Vagina (tissue), 2 donors: ENCODE measurements around the gene ATXN1.

ENCODE experiments used
- CTCF ChIP-seq, 3 experiments: fragments of 450-650 bp in 2 of 3; fragments of 200-600 bp in 1 of 3; sonication (generic) in 1 of 3; IDR thresholded peaks; one replicate each; pipeline ENCODE4 v1.5.1; 2017 to 2019; ENCODE audit warnings: antibody characterized with exemption in 3 of 3, mild to moderate bottlenecking in 2 of 3, moderate library complexity in 2 of 3
- POLR2A ChIP-seq, 2 donors: fragments of 450-650 bp; IDR thresholded peaks; one replicate each; pipeline ENCODE4 v1.6.1; 2017; ENCODE audit warnings: antibody characterized with exemption in 2 of 2, mild to moderate bottlenecking in 2 of 2, moderate library complexity in 2 of 2

DNA sequence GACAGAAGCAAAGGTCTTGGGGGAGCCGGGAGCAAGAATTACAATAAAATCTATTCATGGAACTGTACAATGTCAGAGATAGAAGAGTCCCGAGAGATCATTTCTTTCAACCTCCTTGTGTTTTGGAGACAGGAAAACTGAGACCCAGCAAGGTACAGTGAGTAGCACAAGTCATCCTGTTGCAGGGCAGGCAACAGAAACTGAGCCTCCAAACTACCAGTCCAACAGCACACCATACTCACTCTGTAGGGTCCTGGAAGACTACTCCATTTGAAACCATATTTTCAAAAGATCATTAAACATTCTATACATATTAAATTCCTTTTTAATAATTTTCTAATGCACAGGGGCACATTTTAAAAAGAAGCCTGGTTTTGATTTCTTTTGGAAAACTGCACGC is 14.4 kb downstream of the ATXN1 start:
- TF ChIP-seq CTCF (IDR thresholded peaks at IDR 0.05) (no peak), POLR2A (IDR thresholded peaks at IDR 0.05) (no peak)
